Measurements from ENCODE around the gene CEACAM20. TPM values are rescaled to one million over a fixed set of nuclear protein-coding genes. Genes with fewer than 3 reads are reported as not detected.

CEACAM20 gene
- total and polyA plus RNA-seq, 2 of the 13 experiments (the other 11 are each of a cell fraction or from before 2014, with no cell fraction given), result 0.04 TPM; not detected in 1

GRCh38 chr19:44539991-44540390, 10.5 kb upstream of the CEACAM20 start:
- CTCF ChIA-PET (ENCODE audit: low intra/inter-chr PET ratio, low total read pairs), result no interaction called here
- FAIRE-seq, result no peak
- WGBS (ENCODE audit: low lambda C conversion rate), result 58% methylated on average over 6 of the region's 6 CpGs

More at GRCh38 chr19:44539991-44540390, 10.5 kb upstream of the CEACAM20 start:
- Histone ChIP-seq H3K36me3 (replicated peaks in 1 of 2; ENCODE audit: control insufficient read depth in 1 of 2, insufficient read depth in 2 of 2, low read length in 2 of 2) (no peaks in the 10 kb centered on the region), H3K9me3 (ENCODE audit: low read length) (no peaks in the 10 kb centered on the region), H3K79me2 (ENCODE audit: insufficient read depth, low read length) (no peaks in the 10 kb centered on the region), H3K27me3 (ENCODE audit: control insufficient read depth in 1 of 2, insufficient read depth in 2 of 2, low read length in 2 of 2) (no peaks in the 10 kb centered on the region), H2AFZ (ENCODE audit: low read length) (no peak overlapping the region), H3K9ac (ENCODE audit: insufficient read depth, low read depth, low read length) (no peak overlapping the region), H3K4me1 (ENCODE audit: insufficient read depth, low read length) (no peaks in the 10 kb centered on the region), H4K20me1 (ENCODE audit: insufficient read depth, low read length) (no peaks in the 10 kb centered on the region), H3K27ac (ENCODE audit: extremely low read length, insufficient read depth, low read length) (no peak overlapping the region), H3K4me2 (ENCODE audit: low read depth, low read length) (no peak overlapping the region), H3K4me3 (replicated peaks in 1 of 3; ENCODE audit: insufficient read depth in 1 of 3, low read depth in 2 of 3, low read length in 3 of 3) (no peak overlapping the region)
- BruUV-seq (replicated peaks), result no TSS peak
- TF ChIP-seq TARDBP (CRISPR knock-in tag; IDR thresholded peaks at IDR 0.05), result no peak
- TF ChIP-seq, protein P1, sequence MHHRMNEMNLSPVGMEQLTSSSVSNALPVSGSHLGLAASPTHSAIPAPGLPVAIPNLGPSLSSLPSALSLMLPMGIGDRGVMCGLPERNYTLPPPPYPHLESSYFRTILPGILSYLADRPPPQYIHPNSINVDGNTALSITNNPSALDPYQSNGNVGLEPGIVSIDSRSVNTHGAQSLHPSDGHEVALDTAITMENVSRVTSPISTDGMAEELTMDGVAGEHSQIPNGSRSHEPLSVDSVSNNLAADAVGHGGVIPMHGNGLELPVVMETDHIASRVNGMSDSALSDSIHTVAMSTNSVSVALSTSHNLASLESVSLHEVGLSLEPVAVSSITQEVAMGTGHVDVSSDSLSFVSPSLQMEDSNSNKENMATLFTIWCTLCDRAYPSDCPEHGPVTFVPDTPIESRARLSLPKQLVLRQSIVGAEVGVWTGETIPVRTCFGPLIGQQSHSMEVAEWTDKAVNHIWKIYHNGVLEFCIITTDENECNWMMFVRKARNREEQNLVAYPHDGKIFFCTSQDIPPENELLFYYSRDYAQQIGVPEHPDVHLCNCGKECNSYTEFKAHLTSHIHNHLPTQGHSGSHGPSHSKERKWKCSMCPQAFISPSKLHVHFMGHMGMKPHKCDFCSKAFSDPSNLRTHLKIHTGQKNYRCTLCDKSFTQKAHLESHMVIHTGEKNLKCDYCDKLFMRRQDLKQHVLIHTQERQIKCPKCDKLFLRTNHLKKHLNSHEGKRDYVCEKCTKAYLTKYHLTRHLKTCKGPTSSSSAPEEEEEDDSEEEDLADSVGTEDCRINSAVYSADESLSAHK (CRISPR knock-in tag; IDR thresholded peaks at IDR 0.05; ENCODE audit: borderline replicate concordance), result no peak
- TF ChIP-seq ZFP1 (CRISPR knock-in tag; IDR thresholded peaks at IDR 0.05), result no peak
- no peak for TF ChIP-seq ZNF558 (CRISPR knock-in tag; IDR thresholded peaks at IDR 0.05; ENCODE audit: borderline replicate concordance)
- TF ChIP-seq, protein P2, sequence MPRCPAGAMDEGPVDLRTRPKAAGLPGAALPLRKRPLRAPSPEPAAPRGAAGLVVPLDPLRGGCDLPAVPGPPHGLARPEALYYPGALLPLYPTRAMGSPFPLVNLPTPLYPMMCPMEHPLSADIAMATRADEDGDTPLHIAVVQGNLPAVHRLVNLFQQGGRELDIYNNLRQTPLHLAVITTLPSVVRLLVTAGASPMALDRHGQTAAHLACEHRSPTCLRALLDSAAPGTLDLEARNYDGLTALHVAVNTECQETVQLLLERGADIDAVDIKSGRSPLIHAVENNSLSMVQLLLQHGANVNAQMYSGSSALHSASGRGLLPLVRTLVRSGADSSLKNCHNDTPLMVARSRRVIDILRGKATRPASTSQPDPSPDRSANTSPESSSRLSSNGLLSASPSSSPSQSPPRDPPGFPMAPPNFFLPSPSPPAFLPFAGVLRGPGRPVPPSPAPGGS (CRISPR knock-in tag; IDR thresholded peaks at IDR 0.05), result no peak
- TF ChIP-seq ZHX2 (IDR thresholded peaks at IDR 0.05; ENCODE audit: low read depth), result no peak
- no peak for TF ChIP-seq ZHX2 (CRISPR knock-in tag; IDR thresholded peaks at IDR 0.05; ENCODE audit: borderline replicate concordance)
- TF ChIP-seq MAFF (IDR thresholded peaks at IDR 0.05; ENCODE audit: low read depth, low read length), result no peak
- TF ChIP-seq ZBTB26 (CRISPR knock-in tag; IDR thresholded peaks at IDR 0.05; ENCODE audit: borderline replicate concordance), result no peak
- in situ Hi-C loops (cut with HindIII; ENCODE audit: extremely low pct_ligation_motif_present, low pct_unique_long_range_greater_than_20kb) (no loop called here), intact Hi-C loops (cut with micrococcal nuclease; ENCODE audit: unreplicated experiment) (no loop called here)
- POLR2A ChIA-PET, result no interaction called here
- ATAC-seq (no peak), DNase-seq (ENCODE audit: low spot score) (no peak)

All from HepG2 (cell line).